Middle frontal gyrus (tissue), 1 donor: ENCODE data around the gene AMOTL1.
"Not testable (repeated sequence)": the region's sequence is repeated elsewhere in the genome, so short reads cannot be mapped to it uniquely, and the experiment has no call there.

Experiments used
- DNase-seq: peaks from one replicate; pipeline ENCODE4 v3.0.0-alpha.2; 2015; ENCODE audit warnings: low spot score; ENCODE audit errors: extremely low spot score

AMOTL1 gene

DNA sequence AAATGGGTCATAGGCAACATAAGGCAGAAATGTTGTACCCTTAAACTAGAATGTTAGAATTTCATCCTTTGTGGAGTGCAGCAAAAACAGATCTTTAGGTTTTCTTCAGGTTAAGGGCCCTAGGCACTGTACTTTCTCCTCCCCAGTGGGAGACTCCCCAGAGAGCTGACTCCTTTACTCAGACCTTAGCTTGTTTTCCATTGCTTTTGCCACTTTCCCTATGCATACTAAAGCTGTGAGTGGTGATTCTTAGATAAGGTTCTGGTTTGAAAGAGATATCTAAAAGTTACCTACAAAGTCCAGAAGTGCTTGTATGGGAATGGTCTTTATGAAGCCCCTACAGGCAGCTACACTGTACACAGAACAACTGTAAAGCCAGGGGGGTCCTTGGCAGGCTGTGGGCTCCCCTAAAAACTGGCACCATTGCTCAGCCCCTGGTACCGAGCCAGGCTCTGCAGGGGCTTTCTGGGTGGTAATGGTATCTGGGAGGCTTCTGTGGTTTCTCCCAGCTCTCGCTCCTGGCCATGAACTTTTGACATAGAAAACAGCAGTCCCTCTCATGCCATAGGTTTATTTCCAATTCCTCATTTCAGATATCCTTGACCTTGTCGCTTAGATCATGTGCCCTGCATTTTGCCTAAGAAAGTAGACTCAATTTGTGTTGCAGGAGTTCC is 23.2 kb downstream of the AMOTL1 start:
- DNase-seq, result no peak

DNA sequence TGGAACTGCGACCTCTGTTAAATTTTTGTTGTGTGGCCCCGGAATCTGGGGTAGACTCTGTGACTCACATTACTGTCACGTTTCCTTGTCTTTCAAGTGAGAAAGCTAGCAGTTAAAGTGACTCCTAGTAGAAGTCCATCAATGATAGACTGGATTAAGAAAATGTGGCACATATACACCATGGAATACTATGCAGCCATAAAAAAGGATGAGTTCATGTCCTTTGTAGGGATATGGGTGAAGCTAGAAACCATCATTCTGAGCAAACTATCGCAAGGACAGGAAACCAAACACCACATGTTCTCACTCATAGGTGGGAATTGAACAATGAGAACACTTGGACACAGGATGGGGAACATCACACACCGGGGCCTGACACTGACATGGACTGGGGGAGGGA is 23.8 kb downstream of the AMOTL1 start:
- not testable (repeated sequence) for DNase-seq

DNA sequence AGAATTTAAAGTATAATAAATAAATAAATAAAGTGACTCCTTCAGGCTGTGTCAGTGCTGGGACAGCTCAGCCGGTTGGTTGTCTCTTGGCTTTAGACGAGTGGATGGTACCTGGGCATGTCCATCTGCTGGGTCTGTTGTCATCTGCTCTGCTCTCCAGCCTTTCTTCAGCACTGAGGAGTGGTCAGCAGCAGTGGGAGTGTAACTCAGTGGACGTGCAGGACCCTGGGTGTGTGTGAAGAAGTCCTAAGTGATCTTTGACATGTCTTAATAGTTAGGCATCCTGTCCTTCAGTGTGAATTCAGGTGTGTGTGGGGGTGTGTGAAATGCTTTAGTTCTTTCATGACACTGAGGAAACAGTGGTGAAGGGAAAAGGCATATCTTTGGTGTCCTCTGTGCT is 24.3 kb downstream of the AMOTL1 start:
- no peak for DNase-seq

DNA sequence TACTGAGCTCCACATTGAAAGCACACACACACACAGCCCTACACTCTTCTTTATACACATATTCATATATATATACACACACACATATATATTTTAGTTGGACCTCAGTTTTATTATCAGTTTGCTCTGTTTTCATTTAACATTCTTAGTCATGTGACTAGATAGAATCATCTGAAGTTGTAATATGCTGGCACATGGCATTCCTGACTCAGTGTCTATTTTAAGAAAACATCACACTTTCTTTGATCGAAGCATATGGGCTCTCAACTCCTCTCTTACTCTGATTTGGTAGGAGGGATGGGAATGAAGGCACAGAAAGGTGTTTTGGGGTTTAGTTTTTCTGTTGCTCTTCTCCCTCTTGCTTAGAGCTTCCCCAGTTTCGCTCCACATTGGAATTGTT is 24.8 kb downstream of the AMOTL1 start:
- no peak for DNase-seq

DNA sequence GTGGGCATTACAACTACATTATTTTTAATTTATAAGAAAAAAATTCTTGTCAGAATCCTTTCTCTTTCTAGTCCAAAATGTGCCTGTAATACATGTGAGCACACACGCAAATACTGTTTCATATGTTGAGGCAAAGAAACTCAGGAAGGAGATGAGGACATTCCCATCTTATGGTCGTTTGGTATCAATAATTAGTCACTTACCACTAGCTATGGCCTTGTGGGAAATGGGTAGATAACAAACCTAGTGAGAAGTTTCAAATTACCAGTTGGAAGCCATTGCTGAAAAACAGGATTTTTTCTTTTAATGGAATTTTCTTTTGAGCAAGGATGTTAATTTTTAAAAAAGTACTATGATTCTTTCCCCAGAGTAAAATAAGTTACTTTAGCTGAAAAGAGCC is 25.7 kb downstream of the AMOTL1 start:
- DNase-seq, result no peak

DNA sequence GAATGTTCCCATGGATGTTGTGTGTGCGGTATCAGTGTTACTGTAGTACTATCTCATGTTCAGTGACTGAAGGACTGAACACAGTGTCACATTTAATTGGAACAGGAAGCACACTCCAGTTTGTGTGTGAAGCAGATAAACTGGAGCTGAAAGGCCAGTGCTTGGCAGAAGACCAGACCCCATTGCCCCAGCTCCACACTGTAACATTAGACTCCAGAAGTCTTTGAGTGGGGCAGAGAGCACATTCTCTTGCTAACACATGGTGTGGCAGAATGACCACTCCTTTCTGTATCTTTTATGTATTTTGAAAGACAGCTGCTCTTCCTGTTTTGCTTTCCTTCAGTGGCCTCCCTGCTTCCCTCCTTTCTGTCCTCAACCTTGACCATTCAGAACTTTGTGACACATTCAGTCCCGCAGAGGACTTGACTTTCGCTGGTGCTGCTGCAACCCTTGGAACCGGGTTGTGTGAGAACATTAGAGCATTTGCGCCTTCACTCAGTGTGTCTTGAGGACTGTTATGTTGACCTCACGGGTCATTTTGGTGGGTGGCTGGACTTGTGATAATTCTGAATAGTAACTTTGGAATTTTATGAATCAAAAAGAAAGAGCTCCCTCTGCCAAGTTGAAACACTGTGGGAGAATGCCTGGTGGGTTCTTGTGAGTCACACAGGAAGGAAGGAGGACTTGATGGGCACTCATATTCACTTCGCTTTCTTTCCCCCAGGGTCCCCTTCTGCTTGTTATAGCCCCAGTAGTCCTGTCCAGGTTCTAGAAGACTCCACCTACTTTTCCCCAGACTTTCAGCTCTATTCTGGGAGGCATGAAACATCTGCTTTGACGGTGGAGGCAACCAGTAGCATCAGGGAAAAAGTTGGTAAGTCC is 26.4 kb downstream of the AMOTL1 start:
- DNase-seq, result no peak

DNA sequence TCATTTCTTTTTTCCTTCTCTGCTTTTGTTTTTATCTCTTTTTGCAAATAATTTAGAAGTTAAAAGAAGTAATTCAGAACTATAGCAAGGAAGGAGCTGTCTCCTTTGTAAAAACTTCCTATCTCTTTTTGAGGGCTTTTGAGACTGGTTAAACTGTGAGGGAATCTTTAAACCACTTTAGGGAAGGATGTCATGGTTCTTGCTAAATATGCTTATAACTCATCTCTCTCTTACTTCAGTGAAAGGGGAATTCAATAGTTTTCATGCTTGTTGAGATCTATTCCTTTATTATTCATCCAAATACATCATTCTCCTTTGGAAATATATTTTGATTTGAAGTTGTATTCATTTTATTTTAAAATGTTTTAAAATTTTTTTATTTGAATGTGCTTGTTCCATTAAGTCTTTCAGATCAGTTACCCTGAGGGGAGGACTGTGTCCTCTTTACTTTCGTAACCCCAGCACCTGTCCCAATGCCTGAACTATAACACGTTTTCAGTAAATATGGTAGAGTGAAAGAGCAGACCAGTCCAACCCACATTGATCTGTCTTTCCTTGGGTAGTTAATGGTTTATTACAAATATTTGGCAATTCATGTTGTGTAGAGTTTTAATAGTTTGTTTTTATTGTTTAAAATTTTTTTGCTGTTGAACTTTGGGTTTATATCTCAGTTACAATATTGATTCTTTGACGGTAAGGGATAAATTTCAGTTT is 27.5 kb downstream of the AMOTL1 start:
- DNase-seq, result no peak

DNA sequence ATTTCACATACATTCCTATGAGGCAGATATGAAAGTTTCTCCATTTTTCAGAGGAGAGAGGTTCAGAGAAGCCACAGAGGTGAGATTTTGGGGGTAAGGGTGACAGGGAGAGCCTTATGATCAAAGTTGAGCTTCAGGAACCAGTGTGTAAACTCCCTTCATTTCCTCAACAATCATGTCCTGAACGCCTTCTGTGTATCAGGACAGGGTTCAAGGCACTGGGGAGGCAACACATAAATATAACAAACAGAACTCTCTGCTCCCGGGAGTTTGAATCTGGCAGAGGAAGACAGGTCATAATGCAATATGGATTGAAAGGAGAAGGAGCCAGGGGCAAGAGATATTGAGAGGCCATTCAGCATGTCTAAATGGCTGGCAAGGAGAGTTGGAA is 28.0 kb downstream of the AMOTL1 start:
- DNase-seq, result no peak

DNA sequence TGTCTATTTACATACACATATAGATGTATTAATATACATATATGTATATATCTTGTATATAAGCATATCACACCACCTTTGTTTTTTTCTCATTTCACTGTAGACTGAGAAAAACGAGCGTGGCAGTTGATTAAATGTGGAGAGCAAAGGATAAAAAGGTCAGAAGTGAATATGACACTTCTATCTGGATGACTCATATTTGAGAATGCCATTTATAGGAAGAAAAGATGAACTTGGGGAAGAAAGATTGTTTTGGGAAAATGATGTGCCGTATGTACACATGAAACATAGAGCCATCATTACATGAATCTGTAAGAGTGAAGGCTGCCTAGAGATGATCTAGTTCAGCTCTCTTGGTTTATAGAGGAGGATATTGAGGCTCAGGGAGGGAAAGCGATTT is 28.7 kb downstream of the AMOTL1 start:
- DNase-seq, result no peak

DNA sequence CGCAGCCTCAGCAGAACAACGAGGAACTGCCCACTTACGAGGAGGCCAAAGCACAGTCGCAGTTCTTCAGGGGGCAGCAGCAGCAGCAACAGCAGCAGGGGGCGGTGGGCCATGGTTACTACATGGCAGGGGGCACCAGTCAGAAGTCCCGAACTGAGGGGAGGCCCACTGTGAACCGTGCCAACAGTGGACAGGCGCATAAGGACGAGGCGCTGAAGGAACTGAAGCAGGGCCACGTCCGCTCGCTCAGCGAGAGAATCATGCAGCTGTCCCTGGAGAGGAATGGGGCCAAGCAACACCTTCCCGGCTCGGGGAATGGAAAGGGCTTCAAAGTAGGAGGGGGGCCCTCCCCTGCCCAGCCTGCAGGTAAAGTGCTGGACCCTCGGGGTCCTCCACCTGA is 31.6 kb downstream of the AMOTL1 start:
- no peak for DNase-seq

DNA sequence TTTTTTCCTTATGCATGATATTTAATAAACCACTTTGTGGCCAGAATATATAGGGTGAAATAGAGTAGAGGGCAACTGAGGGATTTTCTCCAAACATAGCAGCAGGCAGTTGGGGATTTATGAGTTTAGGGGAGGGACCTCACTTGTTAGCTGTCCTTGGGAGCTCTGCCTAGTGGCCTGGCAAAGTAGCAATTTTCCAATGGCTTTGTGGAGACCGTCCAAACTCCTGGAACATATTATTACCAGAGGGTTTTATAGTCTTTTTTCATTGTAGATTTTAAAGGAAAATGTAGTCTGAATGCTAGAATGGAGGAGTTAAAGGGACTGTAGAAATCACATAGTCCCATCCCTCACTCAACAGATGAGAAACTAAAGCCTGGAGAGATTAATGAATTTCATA is 32.3 kb downstream of the AMOTL1 start:
- no peak for DNase-seq

DNA sequence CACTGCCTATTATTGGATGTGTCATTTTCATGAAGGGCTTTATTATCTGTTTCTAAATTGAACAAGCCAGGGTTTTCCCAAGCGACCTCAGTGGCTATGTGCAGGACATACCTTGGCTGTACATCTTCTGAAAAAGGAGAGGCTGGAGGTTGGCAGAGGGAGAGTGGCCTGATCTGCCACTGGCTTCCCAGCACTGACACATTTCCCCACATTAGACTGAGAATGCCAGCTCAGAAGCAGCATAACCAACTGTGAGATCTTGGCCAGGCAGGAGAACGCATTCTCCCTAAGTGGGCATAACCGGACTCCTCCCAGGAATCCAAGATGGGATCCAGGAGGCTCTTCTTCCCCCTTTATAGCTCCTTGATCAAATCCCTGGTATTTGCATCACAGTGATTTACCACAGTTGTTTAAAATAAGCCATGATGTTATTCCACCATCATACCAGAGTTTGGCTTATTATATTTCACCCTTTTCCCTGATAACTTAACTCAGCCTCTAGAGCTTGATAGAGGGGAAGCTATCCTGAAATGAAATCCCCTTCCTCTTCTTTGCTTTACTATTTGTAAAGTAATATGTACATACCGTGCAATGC is 33.8 kb downstream of the AMOTL1 start:
- no peak for DNase-seq

DNA sequence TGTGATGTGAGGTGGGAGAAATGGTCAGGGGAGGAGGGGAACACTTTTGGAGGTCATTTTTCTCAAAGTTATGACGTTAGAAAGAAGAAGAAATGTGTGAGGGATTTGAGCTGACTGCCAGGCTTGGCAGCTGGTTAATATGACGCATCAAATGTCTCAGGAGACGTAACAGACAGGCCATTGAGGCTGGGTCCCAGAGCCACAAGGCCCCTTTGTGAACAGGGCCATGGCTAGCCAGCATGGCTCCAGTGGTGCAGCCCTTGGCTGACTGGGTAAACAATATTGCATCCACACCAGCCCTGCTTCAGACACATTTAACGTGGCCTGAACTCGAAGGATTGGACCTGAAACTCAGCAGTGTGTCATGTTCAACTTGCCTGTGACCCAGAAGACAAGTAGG is 34.3 kb downstream of the AMOTL1 start:
- DNase-seq, result no peak

DNA sequence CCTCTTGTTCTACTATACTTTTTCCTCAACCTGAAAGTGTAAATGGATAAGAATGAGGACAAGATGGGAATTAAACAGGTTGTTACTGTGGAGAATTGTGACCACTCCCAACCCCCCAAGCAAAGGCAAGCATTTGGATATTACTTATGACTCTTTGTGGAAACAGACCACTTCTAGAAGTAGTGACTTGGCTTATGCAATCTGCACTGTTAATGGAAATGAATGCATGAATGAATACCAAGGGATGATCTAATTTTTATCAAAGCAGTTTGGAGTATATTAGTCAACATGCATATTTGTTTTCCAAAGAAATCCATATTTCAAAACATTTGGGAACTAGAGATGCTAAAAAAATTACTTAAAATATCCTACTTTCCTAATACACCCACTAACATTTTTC is 35.3 kb downstream of the AMOTL1 start:
- no peak for DNase-seq

DNA sequence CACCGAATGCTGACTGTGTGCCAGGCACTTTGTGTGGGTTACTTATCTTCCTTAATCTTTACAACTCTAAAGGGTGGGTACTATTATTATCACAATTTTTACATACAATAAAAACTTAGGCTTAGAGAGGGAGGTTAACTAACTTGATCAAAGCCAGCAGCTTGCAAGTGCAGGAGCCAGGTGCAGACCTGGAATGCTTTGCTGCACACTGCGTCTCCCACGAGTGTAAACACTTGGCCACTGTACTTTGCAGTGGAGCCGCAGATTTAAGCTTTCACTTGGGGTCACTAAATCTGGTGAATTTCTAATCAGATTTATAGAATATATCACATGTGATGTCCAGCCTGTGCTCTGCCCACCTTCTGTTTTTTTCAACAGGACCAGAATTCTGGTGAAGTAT is 36.7 kb downstream of the AMOTL1 start:
- DNase-seq, result no peak

DNA sequence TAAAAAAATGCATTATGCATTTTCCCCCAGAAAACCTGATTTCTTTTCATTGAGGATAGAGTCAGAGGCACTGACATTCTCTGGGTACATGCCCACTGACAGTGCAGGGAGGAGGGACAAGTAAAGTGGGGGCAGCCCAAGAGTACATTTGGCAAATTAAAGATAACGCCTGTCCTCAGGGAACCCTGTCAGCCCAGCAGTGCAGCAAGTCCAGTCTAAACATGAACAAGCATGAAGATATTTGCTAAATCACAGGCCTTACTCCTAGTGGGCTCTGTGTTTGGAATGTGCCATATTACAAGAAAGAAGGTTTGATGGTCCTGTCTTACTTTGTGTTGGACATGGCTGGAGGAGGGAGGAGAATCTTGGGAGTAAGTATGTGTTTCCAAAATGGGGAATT is 37.9 kb downstream of the AMOTL1 start:
- DNase-seq, result no peak

DNA sequence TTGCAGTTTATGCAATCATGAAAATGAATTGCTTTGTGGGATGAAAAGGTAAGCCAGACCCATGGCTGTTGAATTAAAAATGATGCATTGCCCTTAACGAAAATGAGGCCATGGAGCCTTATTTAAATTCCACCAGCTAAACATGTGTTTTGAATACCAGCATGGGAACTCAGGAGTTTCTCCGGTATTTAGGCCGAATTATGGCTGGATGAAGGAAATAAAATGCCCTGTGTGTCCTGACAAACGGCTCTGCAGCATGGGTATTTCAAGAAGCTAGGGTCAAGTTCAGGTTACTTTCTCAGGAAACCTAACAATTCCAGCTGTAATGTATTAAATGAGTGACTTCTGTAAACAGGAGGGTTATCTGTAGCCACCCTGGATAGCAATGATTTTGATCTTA is 38.3 kb downstream of the AMOTL1 start:
- no peak for DNase-seq

DNA sequence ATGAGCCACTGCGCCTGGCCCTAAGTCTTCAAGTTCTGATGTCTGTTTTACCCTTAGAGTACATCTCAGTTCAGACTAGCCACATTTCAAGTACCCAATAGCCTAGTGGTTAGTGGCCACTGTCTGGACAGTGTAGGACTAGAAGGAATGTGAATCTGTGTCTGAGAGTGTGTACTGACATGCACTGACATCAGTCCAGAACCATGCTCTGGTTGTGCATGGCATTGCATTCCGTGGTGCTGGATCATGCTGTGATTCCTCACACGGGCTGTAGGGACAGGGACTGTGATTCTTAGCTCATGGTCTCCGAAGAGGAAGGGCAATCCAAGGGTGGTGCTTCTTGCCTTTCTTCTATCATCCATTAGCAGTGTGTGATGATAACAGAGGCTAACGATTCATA is 41.1 kb downstream of the AMOTL1 start:
- DNase-seq, result no peak

DNA sequence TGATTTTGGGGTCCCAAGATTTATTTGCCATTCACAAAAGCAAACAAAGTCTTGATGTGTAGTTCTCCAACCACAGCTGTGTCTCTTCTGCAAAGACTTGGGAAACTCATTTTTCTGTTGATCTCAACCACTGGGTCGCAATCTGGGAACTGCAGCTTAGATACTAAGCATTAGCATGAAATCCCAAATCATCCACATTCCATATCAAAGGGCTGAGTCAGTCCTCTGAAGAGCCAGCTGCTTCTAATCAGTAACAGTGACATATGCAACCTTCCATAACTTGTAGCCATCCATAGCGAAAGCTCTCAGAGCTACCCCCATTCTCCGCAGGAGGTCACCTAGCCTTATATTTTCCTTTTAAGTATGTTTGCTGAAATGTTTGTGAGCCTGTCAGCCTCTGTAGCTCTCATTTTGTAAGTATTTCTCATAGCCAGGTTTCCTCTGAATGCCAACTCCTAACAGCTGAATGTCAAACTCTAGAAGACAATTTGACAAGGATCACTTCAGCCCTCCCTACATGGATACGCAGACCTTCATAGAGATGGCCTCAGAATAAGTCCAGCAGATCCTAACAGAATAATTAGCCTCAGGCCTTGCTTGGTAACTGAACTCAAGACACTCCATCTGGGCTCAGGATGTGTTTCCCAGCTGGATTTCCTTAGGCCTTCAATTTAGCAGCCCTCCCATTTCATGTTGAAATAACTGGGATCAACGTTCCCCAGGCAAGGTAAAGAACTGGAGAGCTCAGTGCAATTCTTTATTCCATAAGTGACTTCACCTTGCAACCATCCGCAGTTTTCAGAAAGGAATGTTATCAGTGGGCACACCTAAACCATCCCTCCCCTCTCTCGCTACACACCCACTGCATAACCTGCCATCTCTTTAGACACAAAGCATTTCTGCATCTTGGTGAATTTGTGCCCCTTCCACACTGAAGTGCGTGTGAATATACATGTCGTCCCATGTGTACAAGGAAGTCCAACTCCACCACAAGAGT is 44.9 kb downstream of the AMOTL1 start:
- DNase-seq, result not testable (repeated sequence)

DNA sequence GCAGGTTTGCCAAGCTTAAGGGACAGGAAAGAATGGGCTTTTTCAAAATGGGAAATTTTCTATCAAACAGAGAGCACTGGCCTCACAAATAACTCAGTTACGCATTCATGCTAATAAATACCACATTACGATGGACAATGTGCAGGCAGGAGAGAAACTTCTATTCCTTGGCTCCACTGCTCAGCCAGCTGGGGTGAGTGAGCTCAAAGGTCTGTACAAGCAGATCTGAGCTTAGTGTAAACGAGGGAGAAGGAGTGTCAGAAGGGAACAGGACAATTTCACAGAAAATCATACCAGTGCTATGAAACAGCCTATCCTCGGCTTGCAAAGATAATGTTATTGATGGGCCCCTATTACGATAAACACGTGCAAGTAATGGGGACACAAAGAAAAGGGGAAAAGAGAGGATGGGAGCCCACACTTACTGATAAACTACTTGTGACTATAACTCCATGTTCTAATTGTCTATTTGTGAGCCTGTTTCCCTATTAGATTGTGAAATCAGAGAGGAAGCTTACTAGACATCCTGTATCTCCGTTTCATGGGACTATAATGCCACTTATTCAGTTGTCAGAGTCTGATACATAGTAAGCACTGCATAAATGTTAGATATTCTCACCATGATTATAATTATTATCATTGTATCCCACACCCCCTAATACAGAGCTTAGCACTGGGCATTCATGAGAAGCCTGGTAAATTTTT is 46.3 kb downstream of the AMOTL1 start:
- DNase-seq, result no peak
